GM12874 (cell line): Measurements from ENCODE around the gene IQGAP1.

Source experiments
- TF ChIP-seq, protein P1 (sequence below): IDR thresholded peaks from 2 replicates; pipeline ENCODE4 v1.5.1; 2011; ENCODE audit warnings: low read depth, mild to moderate bottlenecking, control low read depth, low read length, moderate library complexity; ENCODE audit not compliant: insufficient read depth

Gene IQGAP1

DNA sequence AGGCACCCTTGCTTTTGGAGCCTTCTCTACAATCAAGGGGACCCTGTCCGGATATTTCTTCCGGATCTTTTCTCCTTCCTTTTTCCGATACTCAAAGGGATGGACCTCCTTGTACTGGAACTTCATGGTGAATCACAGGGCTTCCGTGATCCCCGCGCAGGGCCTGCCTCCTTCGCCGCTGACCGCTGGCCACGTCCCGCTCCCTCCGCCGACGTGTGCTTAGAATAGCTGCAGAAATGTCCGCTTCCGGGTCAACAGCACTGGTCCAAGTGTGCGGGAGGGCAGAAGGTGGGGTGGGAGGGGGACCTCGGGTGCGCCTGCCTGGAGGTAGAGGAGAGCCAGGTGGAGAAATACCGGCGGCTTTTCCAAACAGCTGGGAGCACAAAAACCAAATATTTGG is 39.0 kb upstream of the IQGAP1 start:
- TF ChIP-seq, protein P1, sequence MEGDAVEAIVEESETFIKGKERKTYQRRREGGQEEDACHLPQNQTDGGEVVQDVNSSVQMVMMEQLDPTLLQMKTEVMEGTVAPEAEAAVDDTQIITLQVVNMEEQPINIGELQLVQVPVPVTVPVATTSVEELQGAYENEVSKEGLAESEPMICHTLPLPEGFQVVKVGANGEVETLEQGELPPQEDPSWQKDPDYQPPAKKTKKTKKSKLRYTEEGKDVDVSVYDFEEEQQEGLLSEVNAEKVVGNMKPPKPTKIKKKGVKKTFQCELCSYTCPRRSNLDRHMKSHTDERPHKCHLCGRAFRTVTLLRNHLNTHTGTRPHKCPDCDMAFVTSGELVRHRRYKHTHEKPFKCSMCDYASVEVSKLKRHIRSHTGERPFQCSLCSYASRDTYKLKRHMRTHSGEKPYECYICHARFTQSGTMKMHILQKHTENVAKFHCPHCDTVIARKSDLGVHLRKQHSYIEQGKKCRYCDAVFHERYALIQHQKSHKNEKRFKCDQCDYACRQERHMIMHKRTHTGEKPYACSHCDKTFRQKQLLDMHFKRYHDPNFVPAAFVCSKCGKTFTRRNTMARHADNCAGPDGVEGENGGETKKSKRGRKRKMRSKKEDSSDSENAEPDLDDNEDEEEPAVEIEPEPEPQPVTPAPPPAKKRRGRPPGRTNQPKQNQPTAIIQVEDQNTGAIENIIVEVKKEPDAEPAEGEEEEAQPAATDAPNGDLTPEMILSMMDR, result no peak

DNA sequence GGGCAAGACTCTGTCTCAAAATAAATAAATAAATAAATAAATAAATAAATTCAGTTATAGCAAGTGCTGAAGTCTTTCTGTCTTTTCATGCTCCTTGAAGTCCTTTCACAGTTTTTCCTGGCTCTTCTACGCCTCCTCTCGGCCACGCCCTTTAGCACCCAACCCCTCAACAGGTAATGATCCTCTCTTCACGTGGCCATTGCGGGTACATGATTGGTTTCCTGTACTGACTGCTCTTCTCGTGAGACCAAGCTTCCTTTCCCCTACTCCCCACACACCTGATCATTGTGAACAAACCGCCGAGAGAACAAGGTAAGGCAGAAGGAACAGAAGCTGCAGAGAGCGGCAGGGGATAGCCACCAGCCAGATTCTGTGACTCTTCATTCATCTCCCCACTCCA is 38.2 kb upstream of the IQGAP1 start:
- TF ChIP-seq, protein P1, result no peak

DNA sequence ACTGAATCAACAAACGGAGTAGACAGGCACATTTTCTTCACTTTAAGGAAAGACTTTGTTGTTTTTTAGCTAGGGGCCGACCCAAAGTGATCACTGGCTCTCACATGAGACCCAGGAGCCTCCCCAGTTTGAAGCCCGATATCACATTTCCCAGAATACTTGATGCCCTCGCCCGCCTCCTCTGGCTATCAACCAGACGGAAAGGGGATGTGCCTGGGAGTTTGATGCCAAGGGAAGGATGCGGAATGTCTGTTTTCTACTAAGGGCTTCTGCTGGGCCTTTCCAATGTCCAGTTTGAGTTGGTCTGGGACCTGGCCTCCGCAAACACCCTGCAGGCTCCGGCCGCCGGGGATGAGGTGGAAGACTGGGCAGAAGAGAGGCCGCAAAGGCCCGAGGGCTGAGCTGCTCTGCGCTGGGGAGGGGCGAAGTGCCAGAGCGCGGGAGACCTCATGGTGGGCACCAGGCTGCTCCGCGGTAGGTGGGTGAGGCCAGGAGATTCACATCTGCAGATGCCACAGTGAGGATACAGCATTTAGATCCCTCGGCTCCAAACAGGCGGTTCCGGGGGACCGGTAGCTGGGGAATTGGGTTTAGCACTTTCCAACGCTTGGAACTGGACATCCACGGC is 36.4 kb upstream of the IQGAP1 start:
- TF ChIP-seq, protein P1, result no peak

DNA sequence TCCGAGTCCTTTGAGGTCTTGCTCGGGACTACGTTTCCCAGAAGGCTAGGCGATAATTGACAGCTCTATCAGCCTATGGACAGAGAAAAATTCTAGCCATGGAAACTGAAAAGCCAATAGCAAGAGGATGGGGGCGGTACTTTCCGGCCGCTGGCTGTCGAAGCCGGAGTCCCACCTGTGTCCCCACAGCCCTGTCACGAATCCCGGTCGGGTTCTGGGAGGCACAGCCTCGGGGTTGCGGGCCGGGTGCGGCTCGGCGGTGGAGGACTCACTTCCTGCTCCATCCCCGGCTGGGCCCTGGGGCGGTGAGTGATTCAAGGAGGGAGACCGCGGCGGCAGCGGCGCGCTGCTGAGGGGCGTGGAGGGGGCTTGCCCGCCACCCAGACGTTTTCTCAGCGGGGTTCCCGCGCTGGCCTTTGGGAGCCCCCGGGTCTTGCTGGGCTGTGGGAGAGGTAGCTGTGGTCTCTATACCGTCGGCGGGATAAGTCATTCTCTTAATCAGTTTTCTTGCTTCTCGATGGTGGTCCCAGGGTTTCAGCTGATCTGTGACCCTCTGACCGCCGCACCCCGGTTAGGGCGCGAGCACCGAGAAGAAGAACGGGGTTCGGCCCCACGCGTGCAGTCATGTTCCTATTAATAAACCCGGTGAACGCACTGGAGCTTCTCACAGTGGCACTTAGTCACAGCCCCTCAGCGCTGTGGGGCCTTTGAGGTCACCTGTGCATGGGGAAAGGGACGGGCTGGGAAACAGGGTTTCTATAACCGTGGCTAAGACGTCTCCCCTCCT is 35.7 kb upstream of the IQGAP1 start, which contains the start of gene ZNF774:
Gene ZNF774, plus strand, starts transcription at position 178 of the 787 bp plus-strand sequence. CDS start 2,377 bp downstream, outside the sequence.
- TF ChIP-seq, protein P1, result no peak

DNA sequence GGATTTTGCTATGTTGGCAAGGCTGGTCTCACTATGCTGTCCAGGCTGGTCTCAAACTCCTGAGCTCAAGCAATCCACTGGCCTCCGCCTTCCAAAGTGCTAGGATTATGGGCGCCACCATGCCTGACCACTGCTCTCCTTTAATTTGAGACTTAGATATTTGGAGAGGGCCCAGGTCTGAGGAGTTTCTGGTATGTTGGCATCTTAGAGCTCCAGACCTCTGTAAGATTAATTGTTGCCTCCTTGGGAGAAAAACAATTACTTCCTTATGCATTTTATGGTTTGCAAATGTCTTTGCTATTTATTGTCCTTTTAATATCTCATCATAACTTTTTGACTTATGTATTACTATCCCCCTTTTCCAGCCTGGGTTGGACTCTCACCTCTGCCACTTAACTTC is 33.1 kb upstream of the IQGAP1 start:
- TF ChIP-seq, protein P1, result no peak

DNA sequence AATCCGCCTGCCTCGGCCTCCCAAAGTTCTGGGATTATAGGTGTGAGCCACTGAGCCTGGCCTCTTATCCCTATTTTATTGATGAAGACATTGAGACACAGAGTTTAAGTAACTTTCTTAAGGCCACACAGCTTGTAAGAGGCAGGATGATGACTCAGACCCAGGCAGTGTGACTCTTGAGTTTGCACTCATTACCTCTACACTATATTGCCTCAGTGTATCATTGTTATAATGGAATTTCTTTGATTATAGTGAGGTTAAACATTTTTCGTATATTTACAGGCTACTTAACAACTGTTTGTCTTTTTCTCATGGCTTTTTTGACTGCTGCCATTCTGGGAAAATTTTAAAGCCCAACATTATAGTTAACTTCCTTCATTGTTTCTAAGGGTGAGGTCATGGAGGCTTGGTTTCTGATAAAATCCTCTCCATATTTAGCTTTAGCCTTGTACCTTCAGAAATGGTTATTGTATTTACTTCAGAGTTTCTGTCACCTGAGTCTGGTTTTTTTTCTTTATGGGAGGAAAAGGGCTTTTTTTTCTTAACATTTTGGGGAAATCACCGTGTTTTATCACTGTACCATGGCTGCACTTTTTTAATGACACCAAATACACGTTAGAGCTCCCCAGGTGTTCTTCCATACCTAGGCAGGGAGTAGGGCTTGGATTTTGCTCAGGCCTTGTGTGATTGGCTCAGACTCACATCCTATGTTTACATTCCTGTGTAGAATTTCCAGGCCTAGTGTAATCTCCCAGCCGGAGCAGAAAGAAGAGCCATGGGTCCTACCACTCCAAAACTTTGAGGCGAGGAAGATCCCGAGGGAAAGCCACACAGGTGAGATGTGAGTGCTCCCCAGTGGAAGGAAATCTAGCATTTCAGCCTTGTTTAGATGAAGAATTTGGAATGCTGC is 29.7 kb upstream of the IQGAP1 start:
- TF ChIP-seq, protein P1, result no peak

DNA sequence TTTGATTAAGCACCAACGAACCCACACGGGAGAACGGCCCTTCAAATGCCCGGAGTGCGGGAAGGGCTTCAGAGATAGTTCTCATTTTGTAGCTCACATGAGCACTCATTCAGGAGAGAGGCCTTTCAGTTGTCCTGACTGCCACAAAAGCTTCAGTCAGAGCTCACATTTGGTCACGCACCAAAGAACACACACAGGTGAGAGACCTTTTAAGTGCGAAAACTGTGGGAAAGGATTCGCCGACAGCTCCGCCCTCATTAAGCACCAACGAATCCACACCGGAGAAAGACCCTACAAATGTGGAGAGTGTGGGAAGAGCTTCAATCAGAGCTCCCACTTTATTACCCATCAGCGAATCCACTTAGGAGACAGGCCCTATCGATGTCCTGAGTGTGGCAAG is 27.3 kb upstream of the IQGAP1 start:
- TF ChIP-seq, protein P1, result no peak
